Measurements from ENCODE around the gene VIL1.

- TF ChIP-seq CTCF (IDR thresholded peaks at IDR 0.05) = no peak
- no peak for TF ChIP-seq POLR2AphosphoS5 (IDR thresholded peaks at IDR 0.05)
- TF ChIP-seq POLR2A (IDR thresholded peaks at IDR 0.05) = no peak
Measured at GRCh38 chr2:218392891-218393462, 25.9 kb upstream of the VIL1 start.
